ENCODE data around the gene PNMA6E.
A peak's percentile ranks its signal among the peaks of the same experiment; 100 is the strongest.
"Not testable (repeated sequence)": the region's sequence is repeated elsewhere in the genome, so short reads cannot be mapped to it uniquely, and the experiment has no call there.

PNMA6E gene

GRCh38 chrX:153408221-153408721, 7.1 kb upstream of the PNMA6E start:
- DNase-seq (ENCODE audit: low read depth), result no peak
- TF ChIP-seq, protein P1, sequence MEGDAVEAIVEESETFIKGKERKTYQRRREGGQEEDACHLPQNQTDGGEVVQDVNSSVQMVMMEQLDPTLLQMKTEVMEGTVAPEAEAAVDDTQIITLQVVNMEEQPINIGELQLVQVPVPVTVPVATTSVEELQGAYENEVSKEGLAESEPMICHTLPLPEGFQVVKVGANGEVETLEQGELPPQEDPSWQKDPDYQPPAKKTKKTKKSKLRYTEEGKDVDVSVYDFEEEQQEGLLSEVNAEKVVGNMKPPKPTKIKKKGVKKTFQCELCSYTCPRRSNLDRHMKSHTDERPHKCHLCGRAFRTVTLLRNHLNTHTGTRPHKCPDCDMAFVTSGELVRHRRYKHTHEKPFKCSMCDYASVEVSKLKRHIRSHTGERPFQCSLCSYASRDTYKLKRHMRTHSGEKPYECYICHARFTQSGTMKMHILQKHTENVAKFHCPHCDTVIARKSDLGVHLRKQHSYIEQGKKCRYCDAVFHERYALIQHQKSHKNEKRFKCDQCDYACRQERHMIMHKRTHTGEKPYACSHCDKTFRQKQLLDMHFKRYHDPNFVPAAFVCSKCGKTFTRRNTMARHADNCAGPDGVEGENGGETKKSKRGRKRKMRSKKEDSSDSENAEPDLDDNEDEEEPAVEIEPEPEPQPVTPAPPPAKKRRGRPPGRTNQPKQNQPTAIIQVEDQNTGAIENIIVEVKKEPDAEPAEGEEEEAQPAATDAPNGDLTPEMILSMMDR (IDR thresholded peaks at IDR 0.05; ENCODE audit: low read depth, low read length, missing control alignments), result no peak
- no peak overlapping the region for H3K4me3 ChIP-seq (ENCODE audit: low read depth, low read length)

DNA sequence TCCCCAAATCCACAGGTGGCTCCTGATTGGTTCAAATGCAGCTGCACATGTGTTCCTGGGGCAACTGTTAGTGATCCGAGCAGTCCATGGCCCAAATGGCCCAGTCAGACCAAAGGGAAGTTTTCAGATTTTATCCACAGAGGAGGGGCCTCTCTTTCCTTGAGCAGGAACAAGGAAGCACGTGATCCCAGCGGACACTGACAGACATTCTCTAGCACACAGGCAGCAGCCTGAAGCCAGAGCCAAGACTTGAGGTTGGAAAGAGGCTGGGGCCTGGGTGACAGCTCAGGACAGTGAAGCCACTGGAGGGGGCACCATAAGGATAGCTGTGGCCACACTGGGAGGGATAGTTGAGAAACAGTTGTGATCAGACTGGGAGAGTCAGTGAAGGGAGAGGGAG, 6.6 kb upstream of the PNMA6E start:
- DNase-seq (ENCODE audit: low read depth), result no peak
- TF ChIP-seq, protein P1 (IDR thresholded peaks at IDR 0.05; ENCODE audit: low read depth, low read length, missing control alignments), result no peak
- H3K4me3 ChIP-seq (ENCODE audit: low read depth, low read length), result no peak overlapping the region

DNA sequence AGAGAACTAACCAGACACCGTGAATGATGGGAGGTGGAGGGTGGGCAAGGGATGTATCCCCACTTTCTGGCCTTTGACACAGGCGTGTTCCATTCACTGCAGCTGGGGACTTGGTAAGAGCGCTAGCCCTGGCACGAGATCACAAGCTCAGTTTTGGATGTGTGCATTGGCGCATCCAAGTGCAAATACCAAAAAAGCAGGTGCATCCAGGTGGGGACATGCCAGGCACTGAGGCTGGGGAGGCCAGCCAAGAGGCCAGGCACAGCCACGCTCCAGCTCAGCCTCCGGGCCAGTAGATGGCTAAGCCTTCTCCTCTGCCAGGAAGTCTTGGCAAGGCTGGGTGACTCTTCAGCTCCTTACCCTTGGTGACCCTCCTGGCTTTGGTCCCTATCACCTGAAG, 5.8 kb upstream of the PNMA6E start:
- no peak overlapping the region for H3K4me3 ChIP-seq (ENCODE audit: low read depth, low read length)
- TF ChIP-seq, protein P1 (IDR thresholded peaks at IDR 0.05; ENCODE audit: low read depth, low read length, missing control alignments), result no peak
- DNase-seq (ENCODE audit: low read depth), result no peak

DNA sequence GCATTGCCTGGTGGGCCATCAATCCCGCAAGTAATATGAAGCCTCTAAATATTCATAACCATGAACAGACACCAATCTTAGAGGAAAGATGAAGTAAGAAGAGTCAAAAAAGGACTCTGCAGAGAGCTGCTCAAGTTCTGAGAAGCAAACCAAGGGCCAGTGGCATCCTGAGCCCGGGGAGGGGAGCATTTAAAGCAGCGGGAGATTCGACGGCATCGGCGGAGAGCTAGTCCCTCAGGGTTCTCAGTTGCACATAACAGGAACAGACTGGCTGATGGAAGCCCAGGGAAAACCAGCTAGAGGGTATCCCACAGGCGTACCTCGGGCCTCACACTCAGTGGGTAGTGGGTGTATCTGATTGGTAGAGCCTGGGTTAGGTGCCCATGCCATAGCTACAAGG, 4.9 kb upstream of the PNMA6E start:
- TF ChIP-seq, protein P1 (IDR thresholded peaks at IDR 0.05; ENCODE audit: low read depth, low read length, missing control alignments), result no peak
- H3K4me3 ChIP-seq (ENCODE audit: low read depth, low read length), result no peak overlapping the region

DNA sequence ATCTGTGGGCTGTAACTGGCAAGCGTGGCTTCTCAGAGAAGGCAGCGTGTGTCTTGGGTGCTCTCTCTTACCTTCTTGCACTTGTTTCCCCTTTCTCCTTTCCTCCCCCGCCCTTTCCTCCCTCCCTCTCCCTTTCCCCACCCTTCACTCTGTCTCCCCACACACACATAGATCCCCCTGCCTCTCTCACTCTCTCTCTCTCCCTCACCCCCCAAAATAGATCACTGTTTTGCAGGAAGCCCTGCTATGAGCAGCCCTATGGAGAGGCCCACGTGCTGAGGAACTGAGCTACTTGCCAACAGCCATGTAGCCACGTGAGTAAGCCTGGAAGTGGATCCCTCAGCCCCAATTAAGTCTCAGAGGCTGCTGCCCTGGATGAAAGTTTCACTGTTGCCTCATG, 4.3 kb upstream of the PNMA6E start:
- no peak for DNase-seq (ENCODE audit: low read depth)
- TF ChIP-seq, protein P1 (IDR thresholded peaks at IDR 0.05; ENCODE audit: low read depth, low read length, missing control alignments), result no peak
- no peak overlapping the region for H3K4me3 ChIP-seq (ENCODE audit: low read depth, low read length)

More for the DNA sequence above, 4.9 kb upstream of the PNMA6E start:
- no peak for DNase-seq (ENCODE audit: low read depth)

GRCh38 chrX:153404333-153404732, 3.2 kb upstream of the PNMA6E start:
- H3K4me3 ChIP-seq (ENCODE audit: low read depth, low read length); DNase-seq (ENCODE audit: low read depth): not testable (repeated sequence)

DNA sequence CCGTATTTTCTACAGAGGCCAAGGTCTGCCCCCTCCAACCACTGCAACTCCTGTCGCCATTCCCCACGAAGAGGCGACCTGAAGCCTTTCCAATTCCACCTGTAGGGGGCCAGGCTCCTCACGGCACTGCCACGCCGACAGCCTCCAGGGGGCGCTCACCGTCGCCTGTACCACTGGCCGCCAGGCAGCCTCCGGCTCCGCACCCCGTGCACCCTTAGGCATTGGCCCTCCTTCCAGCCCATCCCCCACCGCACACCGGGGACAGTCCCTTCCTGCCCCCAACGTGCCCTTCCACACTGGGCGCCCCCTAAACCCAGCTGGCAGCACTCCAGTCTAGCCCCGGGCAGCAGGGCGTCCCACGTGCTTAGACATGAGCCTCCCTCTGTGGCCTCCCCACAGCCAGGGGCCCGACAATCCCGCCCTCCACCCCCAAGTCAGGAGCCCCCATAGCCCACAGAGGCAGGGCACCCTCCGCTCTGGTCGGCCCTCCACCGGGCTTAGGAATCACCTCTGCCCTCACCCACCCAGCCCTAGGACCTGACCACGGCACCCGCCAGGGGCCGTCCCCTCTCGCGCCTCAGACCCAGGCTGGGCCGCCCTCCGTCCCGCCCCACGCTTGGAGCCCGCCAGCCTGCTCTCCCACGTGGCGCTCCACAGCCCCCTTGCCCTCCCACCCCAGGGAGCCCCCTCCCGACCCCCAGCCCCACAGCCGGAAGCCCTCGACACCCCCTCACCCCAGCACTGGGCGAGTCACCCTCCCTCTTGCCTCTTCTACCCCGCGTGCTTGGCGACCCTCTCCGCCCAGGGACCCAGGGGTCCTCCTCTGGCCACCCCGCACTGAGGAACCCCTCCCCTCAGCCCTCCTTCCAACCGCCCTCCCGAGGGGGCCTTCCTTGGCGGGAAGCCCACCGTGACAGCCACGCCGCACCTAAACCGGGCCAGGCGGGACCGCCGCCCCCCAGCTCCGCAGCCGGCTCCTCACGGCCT, 711 bp downstream of the PNMA6E start:
- DNase-seq (ENCODE audit: low read depth), result peak; percentile 13
- TF ChIP-seq, protein P1 (IDR thresholded peaks at IDR 0.05; ENCODE audit: low read depth, low read length, missing control alignments), result peak; percentile 97
- H3K4me3 ChIP-seq (ENCODE audit: low read depth, low read length), result no peak overlapping the region

Data from GM12864 (cell line).